ENCODE measurements around the gene LSP1.

- TF ChIP-seq, protein P1, sequence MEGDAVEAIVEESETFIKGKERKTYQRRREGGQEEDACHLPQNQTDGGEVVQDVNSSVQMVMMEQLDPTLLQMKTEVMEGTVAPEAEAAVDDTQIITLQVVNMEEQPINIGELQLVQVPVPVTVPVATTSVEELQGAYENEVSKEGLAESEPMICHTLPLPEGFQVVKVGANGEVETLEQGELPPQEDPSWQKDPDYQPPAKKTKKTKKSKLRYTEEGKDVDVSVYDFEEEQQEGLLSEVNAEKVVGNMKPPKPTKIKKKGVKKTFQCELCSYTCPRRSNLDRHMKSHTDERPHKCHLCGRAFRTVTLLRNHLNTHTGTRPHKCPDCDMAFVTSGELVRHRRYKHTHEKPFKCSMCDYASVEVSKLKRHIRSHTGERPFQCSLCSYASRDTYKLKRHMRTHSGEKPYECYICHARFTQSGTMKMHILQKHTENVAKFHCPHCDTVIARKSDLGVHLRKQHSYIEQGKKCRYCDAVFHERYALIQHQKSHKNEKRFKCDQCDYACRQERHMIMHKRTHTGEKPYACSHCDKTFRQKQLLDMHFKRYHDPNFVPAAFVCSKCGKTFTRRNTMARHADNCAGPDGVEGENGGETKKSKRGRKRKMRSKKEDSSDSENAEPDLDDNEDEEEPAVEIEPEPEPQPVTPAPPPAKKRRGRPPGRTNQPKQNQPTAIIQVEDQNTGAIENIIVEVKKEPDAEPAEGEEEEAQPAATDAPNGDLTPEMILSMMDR (IDR thresholded peaks at IDR 0.05; ENCODE audit: control extremely low read depth in 1 of 3, insufficient read depth in 1 of 3, low read depth in 1 of 3, low read length in 3 of 3), result no peak
- TF ChIP-seq TAF1 (IDR thresholded peaks at IDR 0.05; ENCODE audit: low read depth, low read length) (no peak), TCF12 (IDR thresholded peaks at IDR 0.05; ENCODE audit: low read depth, low read length) (no peak), RXRA (IDR thresholded peaks at IDR 0.05; ENCODE audit: insufficient read depth, low read depth, low read length) (no peak), GABPA (IDR thresholded peaks at IDR 0.05; ENCODE audit: borderline replicate concordance, insufficient read depth, low read length) (no peak), JUN (IDR thresholded peaks at IDR 0.05; ENCODE audit: low read depth, low read length) (no peak)
These were observed 31.4 kb downstream of the LSP1 start for GRCh38 chr11:1884303-1884700.

Measured in H1 (cell line).